Esophagus mucosa (tissue), 1 donor: ENCODE results near the gene BLVRA. TPM values are rescaled to one million over a fixed set of nuclear protein-coding genes. Genes with fewer than 3 reads are reported as not detected.
"Not testable (repeated sequence)": the region's sequence is repeated elsewhere in the genome, so short reads cannot be mapped to it uniquely, and the experiment has no call there.

ENCODE experiments used
- ATAC-seq: fragments of 200-7000 bp; cut with Tn5 transposase; one replicate; pipeline ENCODE4 v1.9.1; 2020
- total RNA-seq: library from RNA; stranded (reverse); gene quantifications from one replicate; pipeline ENCODE4 v1.2.4, GENCODE V29; 2023
- donor health status: DM: yes; HTN: yes; CAD: no.

Gene BLVRA, protein sequence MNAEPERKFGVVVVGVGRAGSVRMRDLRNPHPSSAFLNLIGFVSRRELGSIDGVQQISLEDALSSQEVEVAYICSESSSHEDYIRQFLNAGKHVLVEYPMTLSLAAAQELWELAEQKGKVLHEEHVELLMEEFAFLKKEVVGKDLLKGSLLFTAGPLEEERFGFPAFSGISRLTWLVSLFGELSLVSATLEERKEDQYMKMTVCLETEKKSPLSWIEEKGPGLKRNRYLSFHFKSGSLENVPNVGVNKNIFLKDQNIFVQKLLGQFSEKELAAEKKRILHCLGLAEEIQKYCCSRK
- total RNA-seq: 41.2 TPM

DNA sequence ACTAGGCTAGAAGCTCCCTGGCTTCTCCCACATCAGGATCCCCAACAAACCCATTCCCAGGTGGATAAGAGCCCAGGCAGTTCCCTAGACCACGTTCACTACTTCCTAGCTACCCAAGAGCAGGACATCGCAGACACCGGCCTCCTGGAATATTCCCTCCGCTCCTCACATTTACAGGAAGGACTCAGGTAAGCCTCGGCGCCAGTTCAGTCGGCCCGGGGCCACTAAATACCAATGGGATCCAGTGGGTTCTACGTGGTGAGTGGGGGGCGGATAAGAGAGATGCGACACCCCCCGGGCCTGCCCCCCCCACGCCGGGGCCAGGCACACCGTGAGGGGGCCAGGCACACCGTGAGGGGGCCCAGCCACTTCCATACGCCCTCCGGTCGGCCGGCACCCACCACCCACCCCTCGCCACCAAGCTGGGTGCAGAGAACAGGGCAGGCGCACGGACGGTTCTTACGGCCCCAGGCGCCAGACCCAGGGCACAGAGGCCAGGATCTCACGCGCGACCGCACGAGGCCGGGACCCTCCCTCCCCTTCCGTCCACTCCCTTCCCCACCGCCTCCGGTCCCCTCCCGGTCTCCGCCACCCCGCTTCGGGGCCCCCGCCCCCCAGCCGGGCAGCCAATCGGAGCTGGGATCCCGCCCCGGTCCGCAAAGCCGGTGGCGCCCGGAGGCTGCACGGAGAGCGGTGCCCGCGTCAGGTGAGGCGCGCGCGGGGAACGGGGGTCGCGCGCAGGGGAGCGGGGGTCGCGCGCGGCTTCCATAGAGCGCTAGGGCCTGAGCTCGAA is at the start of gene BLVRA:
Gene BLVRA (plus strand): TSS at position 652 of the 793 bp plus-strand sequence. CDS start 12,479 bp downstream, outside the sequence.
- peak; percentile 67 for ATAC-seq

DNA sequence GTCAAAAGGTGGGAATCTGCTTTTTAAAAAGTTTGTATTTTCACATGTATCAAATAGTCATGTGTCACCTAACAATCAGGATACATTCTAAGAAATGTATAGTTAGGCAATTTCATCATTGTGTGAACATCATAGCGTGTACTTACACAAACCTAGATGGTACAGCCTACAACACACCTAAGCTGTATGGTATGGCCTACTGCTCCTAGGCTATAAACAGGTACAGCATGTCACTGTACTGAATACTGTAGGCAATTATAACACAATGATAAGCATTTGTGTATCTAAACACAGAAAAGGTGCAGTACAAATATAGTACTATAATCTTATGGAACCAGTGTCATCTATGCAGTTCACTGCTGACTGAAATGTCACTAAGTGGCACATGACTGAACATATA is 47.0 kb upstream of the BLVRA start:
- no peak for ATAC-seq

DNA sequence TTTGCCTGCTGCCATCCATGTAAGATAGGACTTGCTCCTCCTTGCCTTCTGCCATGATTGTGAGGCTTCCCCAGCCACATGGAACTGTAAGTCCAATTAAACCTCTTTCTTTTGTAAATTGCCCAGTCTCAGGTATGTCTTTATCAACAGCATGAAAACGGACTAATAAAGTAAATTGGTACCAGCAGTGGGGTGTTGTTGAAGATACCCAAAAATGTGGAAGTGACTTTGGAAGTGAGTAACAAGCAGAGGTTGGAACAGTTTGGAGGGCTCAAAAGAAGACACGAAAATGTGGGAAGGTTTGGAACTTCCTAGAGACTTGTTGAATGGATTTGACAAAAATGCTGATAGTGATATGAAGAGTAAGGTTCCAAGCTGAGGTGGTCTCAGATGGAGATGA is 42.5 kb upstream of the BLVRA start:
- not testable (repeated sequence) for ATAC-seq

DNA sequence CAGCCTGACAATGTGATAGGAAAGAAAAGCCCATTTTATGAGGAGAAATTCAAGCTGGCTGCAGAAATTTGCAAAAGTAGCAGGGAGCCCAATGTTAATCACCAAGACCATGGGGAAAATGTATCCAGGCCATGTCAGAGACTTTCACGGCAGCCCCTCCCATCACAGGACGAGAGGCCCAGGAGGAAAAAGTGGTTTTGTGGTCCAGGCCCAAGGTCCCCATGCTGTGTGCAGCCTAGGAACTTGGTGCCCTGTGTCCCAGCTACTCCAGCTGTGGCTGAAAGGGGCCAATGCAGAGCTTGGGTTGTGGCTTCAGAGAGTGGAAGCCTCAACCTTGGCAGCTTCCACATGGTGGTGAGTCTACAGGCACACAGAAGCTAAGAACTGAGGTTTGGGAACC is 41.9 kb upstream of the BLVRA start:
- ATAC-seq: no peak

DNA sequence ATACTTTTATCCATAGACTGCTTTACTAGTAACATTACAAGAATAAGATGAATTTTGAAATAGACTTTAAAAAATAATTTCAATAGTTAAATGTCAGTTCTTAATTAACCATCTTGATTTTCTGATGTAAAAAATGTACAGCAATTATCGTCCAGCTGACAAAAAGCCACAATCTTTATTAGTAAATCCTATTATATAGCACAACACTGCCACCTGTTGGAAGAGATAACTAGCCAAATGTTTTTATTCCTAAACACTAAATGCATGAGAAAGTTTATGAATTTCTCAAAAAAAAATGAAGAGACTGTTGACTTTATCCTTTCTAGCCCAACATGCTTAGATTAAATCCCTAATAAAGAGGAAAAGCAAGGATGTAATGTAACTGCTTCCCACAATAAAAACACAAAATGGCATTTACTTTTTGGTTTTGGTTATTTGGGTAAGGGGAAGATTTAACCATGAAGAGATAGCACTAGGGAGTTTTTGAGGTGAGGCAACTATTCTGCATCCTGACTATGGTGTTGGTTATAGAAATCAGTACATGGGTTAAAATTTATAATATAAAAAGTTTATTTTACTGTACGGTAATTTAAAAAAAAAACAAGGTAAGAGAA is 37.2 kb upstream of the BLVRA start:
- ATAC-seq: no peak

DNA sequence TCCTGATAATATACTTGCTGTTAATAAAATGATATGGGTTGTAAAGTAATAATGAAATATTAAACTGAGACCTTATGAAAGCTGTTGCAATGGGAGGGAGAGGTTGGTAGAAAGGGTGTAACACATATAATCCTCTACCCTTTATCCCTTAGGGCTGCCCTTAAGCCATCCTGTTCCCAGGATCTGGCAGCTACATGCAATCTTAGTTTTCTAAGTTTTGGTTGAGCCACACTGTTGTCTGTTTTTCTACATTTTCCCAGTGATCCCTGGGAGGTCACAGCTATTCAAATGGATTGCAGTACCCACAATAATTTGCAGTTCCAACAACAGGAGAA is 35.5 kb upstream of the BLVRA start:
- ATAC-seq: peak; percentile 22

DNA sequence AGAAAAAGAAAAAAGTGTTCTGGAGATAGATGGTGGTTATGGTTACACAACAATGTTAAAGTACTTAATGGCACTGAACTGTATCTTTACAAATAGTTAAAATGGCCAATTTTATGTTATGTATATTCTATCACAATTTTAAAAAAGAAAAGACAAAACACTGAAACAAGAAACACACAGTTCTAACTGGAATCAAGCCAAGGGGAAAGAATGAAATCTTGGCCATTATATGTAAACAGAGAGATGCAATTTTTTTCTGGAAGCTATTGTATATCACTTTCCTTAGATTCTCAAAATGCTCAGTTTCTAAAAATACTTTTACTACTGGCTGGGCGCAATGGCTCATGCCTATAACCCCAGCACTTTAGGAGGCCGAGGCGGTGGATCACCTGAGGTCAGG is 33.2 kb upstream of the BLVRA start:
- no peak for ATAC-seq

DNA sequence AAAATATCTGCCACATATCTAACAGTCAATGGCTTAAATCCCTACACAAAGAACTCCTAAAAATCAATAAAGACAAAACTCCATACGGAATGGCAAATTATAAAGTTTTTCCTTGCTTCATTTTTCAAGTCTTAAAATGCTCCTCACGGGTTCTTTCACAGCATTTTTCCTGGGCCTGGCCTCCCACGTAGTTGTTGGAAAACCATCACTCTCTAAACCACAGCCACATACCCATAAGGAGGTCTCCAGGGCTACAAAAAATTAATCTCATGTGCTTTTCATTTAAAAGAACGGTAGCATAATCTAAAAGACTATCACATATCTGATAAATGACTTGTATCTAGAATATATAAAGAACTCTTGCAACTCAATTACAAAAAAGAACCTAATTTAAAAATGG is 32.0 kb upstream of the BLVRA start:
- ATAC-seq: no peak

DNA sequence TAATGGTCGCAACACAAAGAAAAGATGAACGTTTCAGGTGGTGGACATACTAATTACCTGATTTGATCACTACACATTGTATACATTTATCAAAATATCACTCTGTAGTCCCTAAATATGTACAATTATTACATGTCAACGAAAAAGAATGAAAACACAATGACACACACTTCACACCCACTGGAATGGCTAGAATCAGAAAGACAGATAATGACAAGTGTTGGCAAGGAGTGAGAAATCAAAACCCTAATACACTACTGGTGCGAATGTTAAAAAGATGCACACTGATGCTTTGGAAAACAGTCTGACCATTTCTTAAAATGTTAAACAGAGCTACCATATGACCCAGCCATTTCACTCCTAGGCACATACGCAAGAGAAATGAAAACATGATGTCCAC is 31.5 kb upstream of the BLVRA start:
- ATAC-seq: no peak

DNA sequence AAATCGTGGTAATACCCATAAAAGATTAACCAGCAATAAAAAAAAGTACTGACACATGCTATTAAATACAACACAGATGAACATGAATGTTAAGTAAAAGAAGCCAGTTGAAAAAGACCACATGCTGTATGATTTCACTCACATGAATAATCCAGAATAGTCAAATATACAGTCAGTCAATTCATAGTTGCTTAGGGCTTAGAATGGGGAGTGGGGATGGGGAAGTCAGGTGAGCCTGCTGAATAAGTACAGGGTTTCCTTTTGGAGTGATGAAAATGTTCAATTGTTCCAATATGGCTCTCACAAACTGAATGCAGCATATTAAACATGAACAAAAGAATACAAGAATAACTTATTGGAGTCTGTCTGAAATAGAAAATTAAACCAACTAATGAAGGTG is 31.0 kb upstream of the BLVRA start:
- ATAC-seq: no peak

DNA sequence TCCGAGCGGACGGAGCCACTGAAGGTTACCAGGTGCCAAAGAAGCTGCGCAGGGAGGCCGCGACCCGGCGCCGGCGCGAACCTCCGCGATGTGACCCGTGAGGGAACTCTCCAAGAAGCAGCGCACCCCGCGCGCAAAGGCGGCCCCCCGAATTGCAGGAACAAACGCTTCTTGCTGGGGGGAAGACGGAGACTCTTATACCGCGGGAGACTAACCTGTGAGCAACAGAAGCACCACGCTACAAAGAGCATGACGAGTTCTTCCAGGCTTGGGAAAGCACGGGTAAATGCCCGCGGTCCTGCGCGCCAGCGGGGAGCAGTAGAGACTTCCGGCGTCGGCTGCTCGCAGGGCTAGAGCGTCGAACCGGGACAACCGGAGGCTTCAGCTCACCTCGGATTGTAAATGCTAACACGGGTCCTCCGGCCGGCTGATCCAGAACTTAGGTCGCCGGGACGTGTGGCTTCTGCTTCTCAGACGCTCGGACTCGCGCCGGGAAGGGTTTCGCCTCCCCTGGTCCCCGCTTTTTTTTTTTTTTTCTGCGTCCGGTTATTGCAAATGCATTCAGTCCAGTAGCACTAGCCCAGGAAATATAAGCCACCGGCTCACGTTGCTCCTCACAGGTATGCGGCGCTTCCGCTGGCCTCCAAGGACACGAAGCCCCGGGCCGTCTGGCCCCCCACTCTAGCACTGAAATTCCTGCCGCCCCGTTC is 29.1 kb upstream of the BLVRA start, which contains the start of gene COA1:
Gene COA1 (minus strand): TSS at position 310 of the 710 bp plus-strand sequence. CDS start 80,909 bp downstream, outside the sequence.
- ATAC-seq: peak; percentile 97

DNA sequence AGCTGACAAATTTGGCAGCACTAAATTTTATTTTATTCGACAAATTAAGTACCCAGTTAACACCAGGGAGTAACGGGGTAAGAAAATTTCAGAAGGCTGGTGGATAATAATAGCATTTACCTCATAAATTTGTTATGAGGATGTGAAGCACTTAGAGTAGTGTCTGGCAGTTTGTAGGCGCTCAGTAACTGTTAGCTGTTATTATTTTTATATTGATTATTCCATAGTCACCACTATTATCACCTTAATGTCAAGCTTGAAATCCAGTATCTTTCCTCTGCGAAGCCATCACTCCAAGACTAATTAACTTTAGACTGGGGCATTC is 28.6 kb upstream of the BLVRA start:
- ATAC-seq: no peak

DNA sequence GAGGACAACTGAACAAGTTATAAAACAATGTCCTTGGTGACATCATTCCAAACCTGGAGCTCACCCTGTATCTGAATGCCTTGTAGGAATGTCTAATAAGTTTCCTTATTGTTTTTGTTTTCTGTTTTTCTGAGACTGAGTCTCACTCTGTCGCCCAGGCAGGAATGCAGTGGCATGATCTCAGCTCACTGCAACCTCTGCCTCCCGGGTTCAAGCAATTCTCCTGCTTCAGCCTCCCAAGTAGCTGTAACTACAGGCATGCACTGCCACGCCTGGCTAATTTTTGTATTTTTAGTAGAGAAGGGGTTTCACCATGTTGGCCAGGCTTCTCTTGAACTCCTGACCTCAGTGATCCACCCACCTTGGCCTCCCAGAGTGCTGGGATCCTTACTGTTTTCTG is 27.0 kb upstream of the BLVRA start:
- not testable (repeated sequence) for ATAC-seq

DNA sequence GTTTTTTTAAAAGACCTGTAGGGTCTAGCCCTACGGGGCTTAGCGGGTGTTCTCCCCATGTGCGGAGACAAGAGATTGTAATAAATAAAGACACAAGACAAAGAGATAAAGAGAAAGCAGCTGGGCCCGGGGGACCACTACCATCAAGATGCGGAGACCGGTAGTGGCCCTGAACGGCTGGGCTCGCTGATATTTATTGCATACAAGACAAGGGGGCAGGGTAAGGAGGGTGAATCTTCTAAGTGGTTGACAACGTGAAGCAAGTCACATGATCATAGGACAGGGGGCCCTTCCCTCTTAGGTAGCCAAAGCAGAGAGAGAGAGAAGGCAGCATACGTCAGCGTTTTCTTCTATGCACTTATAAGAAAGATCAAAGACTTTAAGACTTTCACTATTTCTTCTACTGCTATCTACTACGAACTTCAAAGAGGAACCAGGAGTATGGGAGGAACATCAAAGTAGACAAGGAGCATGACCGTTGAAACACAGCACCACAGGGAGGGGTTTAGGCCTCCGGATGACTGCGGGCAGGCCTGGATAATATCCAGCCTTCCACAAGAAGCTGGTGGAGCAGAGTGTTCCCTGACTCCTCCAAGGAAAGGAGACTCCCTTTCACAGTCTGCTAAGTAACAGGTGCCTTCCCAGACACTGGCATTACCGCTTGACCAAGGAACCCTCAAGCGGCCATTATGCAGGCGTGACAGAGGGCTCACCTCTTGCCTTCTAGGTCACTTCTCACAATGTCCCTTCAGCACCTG is 23.7 kb upstream of the BLVRA start:
- not testable (repeated sequence) for ATAC-seq

DNA sequence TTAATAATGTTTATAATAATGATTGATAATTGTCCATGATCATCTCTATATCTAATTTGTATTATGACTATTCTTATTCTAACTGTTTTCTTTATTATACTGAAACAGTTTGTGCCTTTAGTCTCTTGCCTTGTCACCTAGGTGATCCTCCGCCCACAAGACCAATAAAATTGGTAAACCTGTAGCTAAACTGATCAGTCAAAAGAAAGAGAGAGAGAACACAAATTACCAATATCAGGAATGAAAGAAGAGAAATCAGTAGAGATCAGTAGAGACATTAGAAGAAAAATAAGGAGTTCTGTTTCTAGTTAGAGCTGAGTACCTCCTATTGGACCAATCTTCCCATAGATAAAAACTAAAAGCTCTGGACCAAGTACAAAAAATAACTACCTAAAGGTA is 23.1 kb upstream of the BLVRA start:
- ATAC-seq: no peak

DNA sequence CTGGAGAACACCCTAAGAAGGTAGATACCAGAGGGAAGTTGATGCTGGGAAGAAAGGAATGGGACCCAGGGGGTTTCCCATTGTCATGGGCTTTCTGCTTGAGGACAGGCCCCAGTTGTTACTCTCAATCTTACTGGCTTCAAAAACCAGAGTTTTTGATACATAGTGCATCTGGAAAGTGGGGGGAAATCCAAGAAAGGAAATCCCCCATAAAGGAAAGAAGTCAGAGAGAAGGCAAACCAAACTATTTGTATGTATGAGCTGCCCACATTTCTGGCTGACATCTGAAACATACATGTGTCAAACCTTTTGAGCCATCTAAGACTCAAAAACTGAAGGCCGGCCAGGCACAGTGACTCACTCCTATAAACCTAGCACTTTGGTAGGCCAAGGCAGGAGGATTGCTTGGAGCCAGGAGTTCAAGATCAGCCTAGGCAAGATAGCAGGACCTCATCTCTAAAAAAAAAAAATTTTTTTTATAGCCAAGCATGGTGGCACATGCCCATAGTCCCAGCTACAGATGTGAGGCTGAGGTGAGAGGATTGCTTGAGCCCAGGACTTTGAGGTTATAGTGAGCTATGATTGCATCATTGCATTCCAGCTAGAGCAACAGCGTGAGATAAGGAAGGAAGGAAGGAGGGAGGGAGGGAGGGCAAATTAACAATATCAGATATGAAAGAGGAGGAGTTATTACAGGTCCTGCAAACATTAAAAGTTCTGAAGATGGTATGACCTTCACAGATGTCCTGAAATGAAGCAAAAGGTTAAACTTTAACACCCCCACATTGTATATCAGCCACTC is 22.5 kb upstream of the BLVRA start:
- no peak for ATAC-seq

DNA sequence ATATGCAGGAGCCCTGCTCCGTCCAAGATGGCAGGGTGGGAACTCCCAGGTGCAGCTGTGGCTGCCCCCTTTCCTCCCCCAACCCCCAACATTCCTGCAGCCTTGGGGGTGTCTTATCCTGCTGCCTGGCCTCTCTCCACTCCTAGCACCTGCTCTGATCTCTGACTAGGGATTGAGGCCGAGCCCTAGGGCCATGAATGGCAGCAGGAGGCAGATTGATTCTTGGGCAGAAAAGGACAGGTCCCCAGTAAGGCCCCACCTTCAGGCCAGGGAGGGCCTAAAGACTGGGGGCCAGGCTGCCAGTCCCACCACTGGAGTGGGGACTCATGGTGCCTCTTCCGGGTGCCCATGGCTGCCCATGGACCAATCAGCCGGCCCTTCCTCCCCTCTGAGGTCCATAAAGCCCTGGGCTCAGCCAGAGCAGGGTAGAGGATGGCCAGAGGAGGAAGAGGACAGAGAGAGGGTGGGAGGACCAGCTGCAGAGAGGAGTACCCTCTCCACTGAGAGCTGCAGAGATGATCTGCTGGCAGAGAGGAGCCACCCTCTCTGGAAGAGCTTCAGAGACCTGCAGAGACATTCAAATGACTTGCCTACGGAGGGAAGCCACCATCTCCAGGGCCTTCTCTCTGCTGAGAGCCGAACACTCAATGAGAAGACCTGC is 20.9 kb upstream of the BLVRA start:
- no peak for ATAC-seq

DNA sequence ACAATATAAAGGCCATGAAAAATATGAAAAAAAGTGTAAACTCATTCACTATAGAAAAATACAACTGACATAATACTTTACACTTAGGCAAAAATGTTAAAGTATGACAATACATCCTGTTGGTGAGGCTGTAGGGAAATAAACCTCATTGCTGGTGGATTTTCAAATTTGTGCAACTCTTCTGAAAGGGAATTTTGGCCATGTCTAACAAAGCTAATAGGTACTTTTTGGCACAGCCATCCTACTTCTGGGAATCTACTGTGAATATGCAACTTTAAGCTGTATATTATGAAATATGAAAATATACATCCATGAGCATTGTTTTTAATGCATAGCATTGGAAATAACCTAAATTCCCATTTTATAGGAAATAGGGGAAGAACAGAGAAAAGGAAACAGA is 15.8 kb upstream of the BLVRA start:
- ATAC-seq: no peak

DNA sequence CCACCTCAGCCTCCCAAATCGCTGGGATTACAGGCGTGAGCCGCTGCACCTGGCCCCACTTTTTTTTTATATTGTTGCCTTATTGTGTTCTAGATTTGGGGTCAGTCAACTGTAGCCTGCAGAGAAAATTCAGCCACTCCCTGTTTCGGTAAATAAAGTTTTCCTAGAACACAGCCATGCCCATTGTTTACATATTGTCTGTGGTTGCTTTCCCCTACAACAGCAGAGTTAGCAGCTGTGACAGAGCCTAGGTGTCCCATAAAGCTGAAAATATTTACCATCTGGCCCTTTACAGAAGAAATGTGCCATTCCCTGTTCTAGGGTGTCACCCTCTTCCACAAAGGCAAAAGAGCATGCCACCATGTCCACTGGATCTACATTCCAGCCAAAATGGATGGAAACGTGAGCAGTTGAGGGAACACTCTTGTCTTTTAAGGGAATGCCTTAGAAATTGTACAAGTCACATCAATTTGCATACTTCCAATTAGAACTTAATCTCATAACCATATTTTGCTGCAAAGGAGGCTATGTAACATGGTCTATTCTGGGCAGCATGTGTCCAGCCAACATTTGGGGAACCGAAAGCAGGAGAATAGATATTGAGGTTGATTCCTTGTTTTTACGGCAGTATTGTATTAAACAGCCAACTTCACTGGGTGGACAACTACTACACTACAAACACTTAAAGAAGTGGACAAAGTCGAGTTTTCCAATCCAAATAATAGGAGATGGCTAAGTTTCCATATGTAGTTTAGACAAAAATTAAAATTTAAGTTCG is 11.0 kb upstream of the BLVRA start:
- ATAC-seq: no peak

DNA sequence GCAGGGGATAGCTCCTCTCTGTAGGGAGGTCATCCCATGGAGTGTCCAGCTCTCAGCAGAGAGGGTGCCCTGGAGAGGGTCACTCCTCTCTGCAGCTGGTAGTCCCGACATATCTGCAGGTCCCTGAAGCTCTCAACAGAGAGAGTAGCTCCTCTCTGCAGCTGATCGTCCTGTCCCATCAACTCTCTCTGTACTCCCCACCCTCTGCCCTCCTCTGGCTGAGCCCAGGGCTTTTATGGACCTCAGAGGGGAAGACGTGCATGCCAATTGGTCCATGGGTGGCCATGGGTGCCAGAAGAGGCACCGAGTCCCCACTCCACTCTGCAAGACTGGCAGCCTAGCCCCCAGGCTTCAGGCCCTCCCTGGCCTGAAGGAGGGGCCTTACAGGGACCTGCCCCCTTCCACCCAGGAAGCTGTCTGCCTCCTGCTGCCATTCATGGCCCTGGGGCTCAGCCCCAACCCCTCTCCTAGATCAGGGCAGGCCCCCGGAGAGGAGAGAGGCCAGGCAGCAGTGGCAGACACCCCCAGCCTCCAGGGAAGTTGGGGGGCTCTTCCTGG is 9.0 kb upstream of the BLVRA start:
- ATAC-seq: peak; percentile 18
